NCI-H1048 (cell line): Measurements from ENCODE around the gene EPM2A.
"Not testable (repeated sequence)": the region's sequence is repeated elsewhere in the genome, so short reads cannot be mapped to it uniquely, and the experiment has no call there.

Source experiments
- DNase-seq: peaks from one replicate; lab custom pipeline; 2025; lab: John Stamatoyannopoulos, UW

The EPM2A gene

GRCh38 chr6:145729887-145730286 is 5.4 kb downstream of the EPM2A start:
- DNase-seq: no peak

DNA sequence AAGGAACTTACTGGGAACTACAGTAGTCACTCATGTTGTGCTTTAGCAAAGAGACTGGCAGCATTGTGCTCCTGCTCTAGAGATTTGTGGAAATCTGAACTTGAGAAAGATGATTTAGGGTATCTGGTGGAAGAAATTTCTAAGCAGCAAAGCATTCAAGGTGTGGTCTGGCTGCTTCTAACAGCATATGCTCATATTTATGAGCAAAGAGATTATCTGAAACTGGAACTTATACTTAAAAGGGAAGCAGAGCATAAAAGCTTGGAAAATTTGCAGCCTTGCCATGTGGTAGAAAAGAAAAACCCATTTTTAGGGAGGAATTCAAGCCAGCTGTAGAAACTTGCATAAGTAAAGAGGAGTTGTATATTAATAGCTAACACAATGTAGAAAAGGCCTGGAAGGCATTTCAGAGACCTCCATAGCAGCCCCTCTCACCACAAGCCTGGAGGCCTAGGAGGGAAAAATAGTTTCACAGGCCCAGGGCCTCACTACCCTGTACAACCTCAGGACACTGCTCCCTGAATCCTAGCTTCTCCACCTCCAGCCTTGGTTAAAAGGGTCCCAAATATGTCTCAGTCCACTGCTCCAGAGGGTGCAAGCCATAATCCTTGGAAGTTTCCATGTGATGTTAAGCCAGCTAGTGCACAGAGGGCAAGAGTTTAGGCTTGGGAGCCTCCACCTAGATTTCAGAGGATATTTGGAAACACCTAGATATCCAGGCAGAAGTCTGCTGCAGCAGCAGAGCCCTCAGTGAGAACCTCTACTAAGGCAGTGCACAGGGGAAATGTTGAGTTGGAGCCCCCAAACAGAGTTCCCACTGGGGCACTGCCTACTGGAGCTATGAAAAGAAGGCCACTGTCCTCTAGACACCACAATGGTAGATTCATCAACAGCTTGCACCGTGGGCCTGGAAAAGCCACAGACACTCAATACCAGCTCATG is 6.6 kb downstream of the EPM2A start:
- no peak for DNase-seq

- no peak for DNase-seq
These were observed 7.4 kb downstream of the EPM2A start for GRCh38 chr6:145727817-145728388.

DNA sequence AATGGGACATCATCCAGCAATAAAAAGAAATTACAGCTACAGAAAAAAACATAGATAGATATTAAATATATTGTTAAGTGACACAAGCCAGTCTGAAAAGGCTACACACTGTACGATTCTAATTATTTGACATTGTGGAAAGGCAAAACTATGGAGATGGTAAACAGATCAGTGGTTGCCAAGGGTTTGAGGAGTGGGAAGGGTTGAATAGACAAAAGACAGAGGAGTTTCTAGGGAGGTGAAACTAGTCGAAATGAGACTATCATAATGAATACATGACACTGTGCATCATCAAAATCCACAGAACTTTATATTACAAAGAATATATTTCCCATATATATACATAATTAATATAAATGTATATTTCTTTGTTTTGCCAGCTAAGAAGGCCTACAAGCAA is 9.8 kb downstream of the EPM2A start:
- DNase-seq: no peak

GRCh38 chr6:145723646-145724045 is 11.7 kb downstream of the EPM2A start:
- DNase-seq: no peak

DNA sequence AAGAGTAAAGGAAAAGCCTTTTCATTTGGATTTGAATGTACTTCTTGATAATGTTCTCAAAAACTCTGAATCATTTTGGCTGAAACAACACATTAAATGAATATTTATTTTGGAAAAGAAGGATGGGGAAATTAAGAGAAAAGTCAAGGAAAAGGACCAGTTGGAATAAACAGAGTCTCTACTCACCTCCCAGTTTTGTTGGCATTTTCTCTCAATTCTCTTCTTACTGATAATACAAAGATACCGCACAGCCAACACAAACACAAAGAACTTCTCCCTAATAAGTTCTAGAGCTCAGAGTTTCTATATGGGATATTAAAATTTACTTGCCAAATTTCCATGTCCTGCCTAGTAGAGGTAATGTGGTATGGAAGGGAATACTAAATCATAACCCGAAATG is 13.1 kb downstream of the EPM2A start:
- no peak for DNase-seq

- no peak for DNase-seq
These were observed 14.2 kb downstream of the EPM2A start for GRCh38 chr6:145721144-145721543.

GRCh38 chr6:145715426-145715825 is 19.9 kb downstream of the EPM2A start:
- no peak for DNase-seq

GRCh38 chr6:145714731-145715130 is 20.6 kb downstream of the EPM2A start:
- DNase-seq: no peak

DNA sequence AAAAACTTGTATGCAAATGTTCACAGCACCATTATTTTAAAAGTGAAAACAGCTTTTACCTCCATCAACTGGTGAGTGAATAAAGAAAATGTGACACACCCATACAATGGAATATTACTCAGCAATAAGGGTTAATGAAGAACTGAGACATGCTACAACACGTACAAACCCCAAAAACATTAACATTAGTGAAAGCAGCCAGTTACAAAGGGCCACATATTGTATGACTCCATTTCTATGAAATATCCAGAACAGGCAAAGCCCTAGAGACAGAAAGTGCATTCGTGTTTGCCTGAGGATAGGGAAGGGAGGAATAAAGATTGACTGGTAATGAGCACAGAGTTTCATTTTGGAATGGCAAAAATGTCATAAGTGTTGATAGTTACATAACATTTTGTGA is 21.5 kb downstream of the EPM2A start:
- DNase-seq: no peak

- no peak for DNase-seq
These were observed 23.9 kb downstream of the EPM2A start for GRCh38 chr6:145711372-145711771.

- no peak for DNase-seq
These were observed 27.9 kb downstream of the EPM2A start for GRCh38 chr6:145707397-145707796.

DNA sequence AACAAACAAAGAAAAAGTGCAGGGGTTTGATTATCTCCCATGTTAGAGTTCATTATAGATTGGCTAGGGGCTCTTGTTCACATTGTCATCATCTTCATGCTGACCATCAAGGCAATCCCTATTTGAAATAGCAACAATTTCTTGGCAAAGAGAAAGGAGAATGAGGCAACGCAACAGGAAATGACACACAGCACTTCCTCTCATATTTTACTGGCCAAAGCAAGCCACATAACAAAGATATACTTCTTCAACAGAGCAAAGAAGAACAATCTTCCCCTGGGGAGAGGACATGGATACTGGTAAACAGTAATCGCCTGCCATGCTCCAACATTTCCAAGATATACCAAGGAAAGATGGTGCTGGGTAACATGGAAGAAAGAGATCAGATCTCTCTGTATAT is 29.8 kb downstream of the EPM2A start:
- no peak for DNase-seq

GRCh38 chr6:145704143-145704781 is 31.1 kb downstream of the EPM2A start:
- no peak for DNase-seq

- no peak for DNase-seq
These were observed 35.9 kb downstream of the EPM2A start for GRCh38 chr6:145699462-145699861.

DNA sequence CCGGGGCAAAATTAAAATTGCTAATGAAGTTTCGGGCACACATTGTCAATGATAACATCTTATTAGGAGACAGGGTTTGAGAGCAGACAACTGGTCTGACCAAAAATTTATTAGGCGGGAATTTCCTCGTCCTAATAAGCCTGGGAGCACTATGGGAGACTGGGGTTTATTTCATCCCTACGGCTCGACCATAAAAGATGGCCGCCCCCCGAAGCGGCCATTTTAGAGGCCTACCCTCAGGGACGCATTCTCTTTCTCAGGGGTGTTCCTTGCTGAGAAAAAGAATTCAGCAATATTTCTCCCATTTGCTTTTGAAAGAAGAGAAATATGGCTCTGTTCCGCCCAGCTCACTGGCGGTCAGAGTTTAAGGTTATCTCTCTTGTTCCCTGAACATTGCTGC is 37.9 kb downstream of the EPM2A start:
- not testable (repeated sequence) for DNase-seq

GRCh38 chr6:145694083-145694737 is 41.1 kb downstream of the EPM2A start:
- no peak for DNase-seq

DNA sequence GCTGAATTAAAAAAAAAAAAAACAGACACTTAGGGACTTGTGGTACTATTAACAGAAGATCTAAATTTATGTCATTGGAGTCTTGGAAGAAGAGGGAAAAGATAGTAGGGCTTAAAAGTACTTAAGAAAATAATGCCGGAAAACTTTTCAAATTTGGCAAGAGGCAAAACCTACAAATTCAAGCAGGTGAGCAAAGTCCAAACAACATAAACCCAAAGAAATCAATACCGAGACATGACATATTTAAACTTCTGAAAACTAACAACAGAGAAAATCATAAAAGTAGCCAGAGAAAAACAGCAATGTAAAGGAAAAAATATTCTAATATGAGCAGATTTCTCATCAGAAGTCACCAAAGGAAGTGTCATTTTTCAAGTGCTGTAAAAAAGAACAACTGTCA is 44.4 kb downstream of the EPM2A start:
- no peak for DNase-seq

DNA sequence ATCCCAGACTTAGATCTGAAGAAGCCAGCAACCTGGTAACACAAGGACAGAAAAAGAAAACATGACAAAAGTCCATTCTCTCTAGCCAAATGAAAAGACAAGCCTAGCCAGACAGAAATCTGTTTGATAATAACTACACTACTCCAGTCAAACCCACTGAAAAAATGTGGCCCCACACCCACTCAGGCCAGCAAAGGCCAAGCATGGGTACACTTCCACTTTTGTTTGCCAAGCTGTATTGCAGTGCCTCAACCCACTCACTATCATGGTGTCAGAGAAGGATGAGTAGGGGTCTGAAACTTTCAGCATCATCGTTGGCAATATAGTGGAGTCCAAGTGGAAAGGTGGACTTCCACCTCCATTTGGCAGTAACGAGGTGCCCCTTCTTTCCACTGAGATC is 45.8 kb downstream of the EPM2A start:
- no peak for DNase-seq

DNA sequence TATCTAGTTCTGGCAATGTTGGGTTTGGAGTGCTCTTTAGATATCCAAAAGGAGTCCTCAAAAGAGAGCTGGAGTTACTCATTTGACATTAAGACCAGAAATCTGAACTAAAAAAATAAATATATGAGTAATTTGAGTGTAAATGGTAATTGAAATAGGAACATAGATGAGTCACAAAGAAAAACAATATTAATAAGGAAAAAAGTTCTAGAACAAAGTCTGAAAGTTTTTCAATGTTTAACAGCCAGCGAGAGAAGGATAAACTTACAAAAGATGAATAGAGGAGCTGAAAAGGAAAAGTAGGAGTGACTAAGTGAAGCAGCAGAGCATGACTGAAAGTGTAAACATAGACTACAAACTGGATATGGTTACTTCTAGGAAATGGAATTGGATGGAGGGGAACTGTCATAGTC is 46.8 kb downstream of the EPM2A start:
- no peak for DNase-seq

DNA sequence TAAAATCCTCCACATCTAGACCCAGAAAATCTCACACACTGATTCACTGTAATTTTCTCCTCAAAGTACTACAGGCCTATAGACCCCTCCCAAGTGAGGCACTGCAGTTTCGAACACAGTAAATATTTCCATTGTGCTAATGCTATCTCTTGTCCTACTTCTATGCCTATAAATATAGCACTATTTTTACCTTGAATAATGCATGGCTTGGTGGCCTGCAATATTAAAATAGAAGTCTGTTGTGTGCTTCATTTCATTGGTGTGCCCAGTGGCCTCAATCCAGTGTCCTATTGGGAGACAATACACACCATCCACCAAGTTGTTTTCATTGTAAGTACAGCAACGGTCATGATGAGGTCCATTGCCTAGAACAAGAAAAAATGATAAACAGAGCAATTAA is 49.4 kb downstream of the EPM2A start:
- no peak for DNase-seq

- no peak for DNase-seq
These were observed 53.4 kb downstream of the EPM2A start for GRCh38 chr6:145681965-145682364.

GRCh38 chr6:145673504-145673903 is 61.8 kb downstream of the EPM2A start:
- no peak for DNase-seq
